22Rv1 (cell line): ENCODE results near the gene COL25A1.

ENCODE experiments used
- CTCF ChIP-seq: fragments of 450-650 bp; IDR thresholded peaks from 2 replicates; pipeline ENCODE4 v1.5.1; 2017; ENCODE audit warnings: mild to moderate bottlenecking
- ZFX ChIP-seq: fragments of 450-650 bp; IDR thresholded peaks from 2 replicates; pipeline ENCODE4 v1.6.1; 2017; ENCODE audit warnings: antibody characterized with exemption, borderline replicate concordance

DNA sequence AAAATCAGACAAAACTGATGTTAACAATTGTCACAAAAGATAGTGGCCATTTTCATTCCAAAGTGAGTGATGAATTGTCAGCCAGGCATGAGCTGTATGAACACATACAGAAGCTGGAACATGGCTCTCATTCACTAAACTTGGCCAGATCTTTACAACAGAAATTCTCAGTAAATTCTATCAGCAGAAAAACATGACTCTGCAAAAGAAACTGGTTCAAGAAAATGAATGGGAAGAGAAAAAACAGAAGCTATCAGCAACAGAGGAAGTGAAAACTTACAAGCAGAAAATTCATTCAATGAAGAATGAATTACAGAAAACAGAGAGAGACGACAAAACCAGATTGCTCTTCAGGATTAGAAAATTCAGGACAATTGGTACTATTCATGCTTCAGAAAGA lies 249.6 kb downstream of the COL25A1 start:
- TF ChIP-seq CTCF: no peak
- no peak for TF ChIP-seq ZFX
